A204.1 (cell line): ENCODE measurements around the gene LRRC45.

ENCODE experiments used
- FAIRE-seq: peaks from 2 replicates; lab custom pipeline; 2012; peaks lifted over from hg19 to GRCh38; lab: Jason Lieb, UNC

LRRC45 gene

GRCh38 chr17:82053130-82053529 lies 30.0 kb downstream of the LRRC45 start:
- no peak for FAIRE-seq

- FAIRE-seq = no peak
Observed at GRCh38 chr17:82053556-82054263, 30.6 kb downstream of the LRRC45 start.

- FAIRE-seq = no peak
Observed at GRCh38 chr17:82054351-82055022, 31.4 kb downstream of the LRRC45 start.

- FAIRE-seq = no peak
Observed at GRCh38 chr17:82055023-82055964, 32.2 kb downstream of the LRRC45 start.

GRCh38 chr17:82055965-82056728 lies 33.0 kb downstream of the LRRC45 start:
- no peak for FAIRE-seq

GRCh38 chr17:82056729-82057621 lies 33.9 kb downstream of the LRRC45 start:
- no peak for FAIRE-seq

GRCh38 chr17:82058230-82058854 lies 35.2 kb downstream of the LRRC45 start:
- no peak for FAIRE-seq

- no peak for FAIRE-seq
Observed at GRCh38 chr17:82058855-82059249, 35.7 kb downstream of the LRRC45 start.

- FAIRE-seq = no peak
Observed at GRCh38 chr17:82059272-82060000, 36.3 kb downstream of the LRRC45 start.

- no peak for FAIRE-seq
Observed at GRCh38 chr17:82060001-82060380, 36.9 kb downstream of the LRRC45 start.

GRCh38 chr17:82060614-82061013 lies 37.5 kb downstream of the LRRC45 start:
- FAIRE-seq = no peak

GRCh38 chr17:82061047-82061925 lies 38.2 kb downstream of the LRRC45 start:
- no peak for FAIRE-seq

GRCh38 chr17:82062076-82062983 lies 39.2 kb downstream of the LRRC45 start:
- no peak for FAIRE-seq

- no peak for FAIRE-seq
Observed at GRCh38 chr17:82062984-82063368, 39.9 kb downstream of the LRRC45 start.

- no peak for FAIRE-seq
Observed at GRCh38 chr17:82063424-82064415, 40.6 kb downstream of the LRRC45 start.

- FAIRE-seq = no peak
Observed at GRCh38 chr17:82064433-82065192, 41.5 kb downstream of the LRRC45 start.
